Endothelial cell of umbilical vein (primary cell): ENCODE results near the gene PLEKHA6. TPM values are rescaled to one million over a fixed set of nuclear protein-coding genes. Genes with fewer than 3 reads are reported as not detected.

Source experiments
- BruUV-seq: library from RNA; stranded (reverse); fragments of 400-500 nt; replicated peaks from 2 replicates; lab custom pipeline; 2021; lab: Mats Ljungman, UMichigan
- CTCF ChIA-PET: fragments of 300-600, 350-600 bp; sonication (Branson Sonifier 250); formaldehyde crosslinking; loops from one replicate; lab custom pipeline; 2021; ENCODE audit warnings: antibody characterized with exemption, inconsistent platforms; lab: Charles Lee
- POLR2A ChIA-PET: fragments of 300-600, 350-600 bp; sonication (Branson Sonifier 250); formaldehyde crosslinking; loops from one replicate; lab custom pipeline; 2021; ENCODE audit warnings: antibody characterized with exemption, inconsistent platforms; lab: Charles Lee
- DNase-seq: peaks from one replicate; pipeline ENCODE4 v3.0.0-alpha.2; 2011; ENCODE audit warnings: low read depth, low spot score
- FAIRE-seq: peaks from 2 replicates; lab custom pipeline; 2011; peaks lifted over from hg19 to GRCh38; lab: Jason Lieb, UNC
- H2AFZ ChIP-seq: 2 replicates; pipeline ENCODE4 v1.6.0; 2012; ENCODE audit warnings: low read depth, low read length, control low read depth, inconsistent platforms
- H3K27ac ChIP-seq: 2 replicates; pipeline ENCODE4 v1.5.1; 2011; ENCODE audit warnings: low read depth, mild to moderate bottlenecking, control low read depth, low read length, moderate library complexity; ENCODE audit not compliant: insufficient read depth
- H3K27me3 ChIP-seq, 2 experiments: 2 replicates each; pipeline versions ENCODE4 v1.6.0 to v1.6.1; 2011; ENCODE audit warnings: low read length in 2 of 2, mixed read lengths in 1 of 2; ENCODE audit not compliant: control insufficient read depth in 2 of 2, insufficient read depth in 2 of 2
- H3K36me3 ChIP-seq, 2 experiments: 2 replicates in 1 of 2; 3 replicates in 1 of 2; pipeline ENCODE4 v1.5.1; 2011; ENCODE audit warnings: low read length in 2 of 2, mild to moderate bottlenecking in 1 of 2, moderate library complexity in 1 of 2; ENCODE audit not compliant: control insufficient read depth in 2 of 2, insufficient read depth in 2 of 2; ENCODE audit errors: extremely low read depth in 1 of 2
- H3K4me1 ChIP-seq: 3 replicates; pipeline ENCODE4 v1.5.1; 2011; ENCODE audit warnings: mild to moderate bottlenecking, low read length; ENCODE audit not compliant: control insufficient read depth, insufficient read depth; ENCODE audit errors: extremely low read depth
- H3K4me2 ChIP-seq: 2 replicates; pipeline ENCODE4 v1.6.1; 2011; ENCODE audit warnings: low read length, control low read depth, mixed read lengths; ENCODE audit not compliant: insufficient read depth
- H3K4me3 ChIP-seq, 3 experiments: fragments of 200-600 bp in 1 of 3; sonication (generic), shearing (Covaris generic) in 1 of 3; replicated peaks in 1 of 3; 2 replicates each; pipeline ENCODE4 v1.5.1; 2011 to 2016; ENCODE audit warnings: control low read depth in 3 of 3, low read length in 3 of 3, mild to moderate bottlenecking in 2 of 3, inconsistent platforms in 1 of 3, low read depth in 1 of 3, moderate library complexity in 1 of 3; ENCODE audit not compliant: insufficient read depth in 1 of 3
- H3K79me2 ChIP-seq: 2 replicates; pipeline ENCODE4 v1.6.0; 2012; ENCODE audit warnings: low read length, inconsistent platforms; ENCODE audit not compliant: control insufficient read depth, insufficient read depth
- H3K9ac ChIP-seq: replicated peaks from 2 replicates; pipeline ENCODE3; 2011; ENCODE audit warnings: low read length, control low read depth; ENCODE audit not compliant: insufficient read depth; ENCODE audit errors: extremely low read depth
- H3K9me1 ChIP-seq: replicated peaks from 3 replicates; pipeline ENCODE4 v1.6.0; 2011; ENCODE audit warnings: mild to moderate bottlenecking, low read length; ENCODE audit not compliant: control insufficient read depth, insufficient read depth; ENCODE audit errors: extremely low read depth
- H3K9me3 ChIP-seq: replicated peaks from 2 replicates; pipeline ENCODE4 v1.5.1; 2012; ENCODE audit warnings: low read length, inconsistent platforms; ENCODE audit not compliant: control insufficient read depth, insufficient read depth
- H4K20me1 ChIP-seq: replicated peaks from 2 replicates; pipeline ENCODE3; 2011; ENCODE audit warnings: mild to moderate bottlenecking, low read length; ENCODE audit not compliant: control insufficient read depth, insufficient read depth; ENCODE audit errors: extremely low read depth
- CTCF ChIP-seq, 2 donors: IDR thresholded peaks; 1 replicate in 1 of 2; 2 replicates in 1 of 2; pipeline ENCODE4 v1.5.1; 2011; ENCODE audit warnings: low read length in 2 of 2, mild to moderate bottlenecking in 2 of 2, moderate library complexity in 2 of 2, control low read depth in 1 of 2, inconsistent platforms in 1 of 2, low read depth in 1 of 2; ENCODE audit not compliant: insufficient read depth in 1 of 2; ENCODE audit errors: extremely low read depth in 1 of 2
- EZH2 ChIP-seq: IDR thresholded peaks from 2 replicates; pipeline ENCODE4 v1.6.1; 2012; ENCODE audit warnings: borderline replicate concordance, low read depth, mild to moderate bottlenecking, moderate library complexity, low read length, inconsistent platforms; ENCODE audit not compliant: severe bottlenecking
- FOS ChIP-seq: IDR thresholded peaks from 2 replicates; pipeline ENCODE4 v1.6.1; 2011; ENCODE audit warnings: mild to moderate bottlenecking, low read length, moderate library complexity, borderline replicate concordance; ENCODE audit not compliant: insufficient read depth
- GATA2 ChIP-seq: IDR thresholded peaks from 2 replicates; pipeline ENCODE4 v1.7.0; 2011; ENCODE audit warnings: low read depth, mild to moderate bottlenecking, moderate library complexity, mixed read lengths, low read length; ENCODE audit not compliant: insufficient read length, insufficient read depth
- JUN ChIP-seq: IDR thresholded peaks from 2 replicates; pipeline ENCODE4 v1.6.1; 2011; ENCODE audit warnings: borderline replicate concordance, low read depth; ENCODE audit not compliant: insufficient read length, insufficient read depth
- MAX ChIP-seq: IDR thresholded peaks from 2 replicates; pipeline ENCODE4 v1.6.1; 2011; ENCODE audit not compliant: insufficient read depth, insufficient read length
- MYC ChIP-seq: IDR thresholded peaks from one replicate; pipeline ENCODE4 v1.6.1; 2011; ENCODE audit warnings: mild to moderate bottlenecking, low read depth, low read length
- POLR2A ChIP-seq: IDR thresholded peaks from 2 replicates; pipeline ENCODE4 v1.6.1; 2012; ENCODE audit warnings: low read depth, mild to moderate bottlenecking, control low read depth, low read length
- POLR2AphosphoS5 ChIP-seq: IDR thresholded peaks from 2 replicates; pipeline ENCODE4 v1.6.1; 2012; ENCODE audit warnings: low read depth, mild to moderate bottlenecking, control low read depth, low read length, moderate library complexity; ENCODE audit not compliant: insufficient read depth
- dilution Hi-C: fragments of 300-500 bp; cut with MboI; formaldehyde crosslinking; loops from one replicate; pipeline ENCODE4 v1.15.0; 2019; ENCODE audit warnings: low sequenced_read_pairs; ENCODE audit not compliant: extremely low pct_ligation_motif_present
- intact Hi-C: fragments of 100-400 bp; cut with micrococcal nuclease; formaldehyde crosslinking; loops from one replicate; pipeline ENCODE4 v1.10.0; 2022
- polyA plus RNA-seq, 4 experiments: library from polyadenylated mRNA; depleted of rRNA in 3 of 4; stranded (reverse) in 3 of 4; unstranded in 1 of 4; fragments of >200 nt; gene quantifications; 2 replicates each; pipeline versions ENCODE4 v1.2.1 to v1.2.3, GENCODE V29; 2011 to 2012; ENCODE audit warnings: missing spikeins in 1 of 4
- total RNA-seq: library from RNA; stranded (reverse); gene quantifications from 2 replicates; pipeline ENCODE4 v1.2.3, GENCODE V29; 2021

Gene PLEKHA6
- total and polyA plus RNA-seq, 2 donors (not counting 3 experiments of a cell fraction or from before 2014, with no cell fraction given), result 2.1 to 15.0 TPM

- TF ChIP-seq FOS (no peak), POLR2A (no peak), POLR2AphosphoS5 (no peak), MAX (no peak), MYC (no peak), EZH2 (no peak)
- Histone ChIP-seq H3K9ac (no peak overlapping the region), H3K27ac (no peak overlapping the region), H3K27me3 (no peaks in the 10 kb centered on the region), H2AFZ (no peak overlapping the region), H3K9me1 (no peaks in the 10 kb centered on the region), H3K4me2 (no peak overlapping the region), H3K79me2 (no peaks in the 10 kb centered on the region), H4K20me1 (no peaks in the 10 kb centered on the region), H3K9me3 (no peaks in the 10 kb centered on the region), H3K4me1 (peaks cover 4% of the 10 kb centered on the region), H3K36me3 (no peaks in the 10 kb centered on the region), H3K4me3 (no peak overlapping the region)
- no peak for FAIRE-seq
- dilution Hi-C loops (no loop called here), intact Hi-C loops (no loop called here)
- ChIA-PET CTCF (interaction anchor here (0.9 to 2.3 kb wide), 2 partner anchors 9 to 132 kb away, joined by 4 to 16 read pairs; no protein-coding TSS in a partner anchor), POLR2A (no interaction called here)
- DNase-seq, result no peak
- BruUV-seq, result no TSS peak
Measured at GRCh38 chr1:204267191-204267601, 92.5 kb downstream of the PLEKHA6 start.

GRCh38 chr1:204266504-204267034, 93.2 kb downstream of the PLEKHA6 start:
- POLR2A ChIA-PET, result no interaction called here
- FAIRE-seq (no peak), DNase-seq (no peak)
- no peaks in the 10 kb centered on the region for H3K79me2 ChIP-seq
- no peak overlapping the region for H3K4me3 ChIP-seq
- intact Hi-C loops (no loop called here), dilution Hi-C loops (no loop called here)
- CTCF ChIA-PET, result interaction anchor here (0.9 to 2.3 kb wide), 2 partner anchors 8 to 132 kb away, joined by 4 to 16 read pairs; no protein-coding TSS in a partner anchor
- H3K27ac ChIP-seq, result no peak overlapping the region
- TF ChIP-seq EZH2, result no peak
- TF ChIP-seq MYC, result no peak
- TF ChIP-seq POLR2A, result no peak
- TF ChIP-seq POLR2AphosphoS5, result no peak
- TF ChIP-seq JUN, result no peak
- TF ChIP-seq CTCF (IDR thresholded peaks at IDR 0.05; ENCODE audit: extremely low read depth in 1 of 2, insufficient read depth in 1 of 2, low read depth in 1 of 2, low read length in 2 of 2), result no peak
- TF ChIP-seq MAX, result no peak
- TF ChIP-seq FOS, result no peak
- no peak for TF ChIP-seq GATA2
- peaks cover 4% of the 10 kb centered on the region for H3K4me1 ChIP-seq
- no peak overlapping the region for H3K4me2 ChIP-seq
- H2AFZ ChIP-seq, result no peak overlapping the region
- H3K9me3 ChIP-seq, result no peaks in the 10 kb centered on the region
- no peaks in the 10 kb centered on the region for H4K20me1 ChIP-seq
- H3K9me1 ChIP-seq, result no peaks in the 10 kb centered on the region
- H3K27me3 ChIP-seq, result no peaks in the 10 kb centered on the region
- H3K9ac ChIP-seq, result no peak overlapping the region
- BruUV-seq, result no TSS peak
- H3K36me3 ChIP-seq, result no peaks in the 10 kb centered on the region
